ENCODE results near the gene RETREG3. TPM values are rescaled to one million over a fixed set of nuclear protein-coding genes. Genes with fewer than 3 reads are reported as not detected.
A peak's percentile ranks its signal among the peaks of the same experiment; 100 is the strongest.

The RETREG3 gene
- total and polyA plus RNA-seq, 8 donors, result 28.8 to 78.0 (median 41.4) TPM

DNA sequence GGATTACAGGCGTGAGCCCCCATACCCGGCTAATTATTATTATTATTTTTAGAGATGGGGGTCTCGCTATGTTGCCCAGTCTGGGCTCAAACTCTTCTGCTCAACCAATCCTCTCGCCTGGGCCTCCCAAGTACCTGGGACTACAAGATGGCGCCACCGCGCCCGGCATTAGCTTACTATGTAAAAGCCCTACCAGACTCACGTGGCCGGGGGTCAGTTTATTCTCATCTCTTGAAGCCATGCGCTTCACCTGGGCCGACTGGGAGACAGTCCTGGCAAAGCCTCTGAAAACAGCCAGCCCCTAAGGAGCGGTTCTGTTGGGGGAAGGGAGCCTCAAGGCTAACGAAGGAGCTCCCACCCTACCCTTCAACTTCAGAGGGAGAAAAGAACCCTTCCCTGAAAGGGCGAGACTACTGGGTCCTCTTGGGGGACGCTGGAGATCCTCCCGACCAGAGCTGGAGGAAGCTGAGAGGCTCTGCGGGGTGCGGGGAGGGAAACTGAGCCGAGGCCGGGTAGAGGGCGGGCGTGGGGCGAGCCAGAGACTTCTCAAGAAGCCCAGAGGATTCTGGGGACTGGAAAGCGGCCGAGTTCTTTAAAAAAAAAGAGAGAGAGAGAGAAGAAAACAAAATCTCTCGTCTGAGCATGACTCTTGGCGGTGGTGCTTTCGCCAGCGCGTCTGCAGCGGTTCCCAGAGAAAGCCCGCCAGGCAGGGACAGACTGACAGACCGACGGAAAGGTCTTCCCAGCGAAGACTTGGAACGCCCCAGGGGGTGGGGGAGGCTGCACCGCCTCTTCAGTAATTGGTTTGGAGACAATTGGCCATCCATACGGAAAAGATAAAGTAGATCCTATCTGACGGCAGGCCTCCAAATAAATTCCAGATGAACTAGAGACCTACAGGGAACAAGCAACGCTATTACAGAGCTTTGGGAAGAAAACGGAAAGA is 44.3 kb upstream of the RETREG3 start:
- Histone ChIP-seq H3K27ac (peak overlapping the region in 3 of 4 donors; percentile 39 to 77 (median 76)), H3K4me1 (peaks cover 0 to 8% (median 5%) of the 10 kb centered on the region in 3 donors), H3K4me3 (peak overlapping the region in 2 of 4 donors; percentile 22 to 38), H3K27me3 (no peaks in the 10 kb centered on the region), H3K36me3 (no peaks in the 10 kb centered on the region), H3K9me3 (no peaks in the 10 kb centered on the region)
- ATAC-seq, result peak; percentile 63 to 85 (median 79)
- WGBS, 2 donors, result 29 to 31% methylated on average over 41 of the region's 42 CpGs
- peak; percentile 52 to 79 (median 70) for DNase-seq
- intact Hi-C loops (cut with DNase I), result no loop called here
- FAIRE-seq, result no peak
- TF ChIP-seq, protein P1, sequence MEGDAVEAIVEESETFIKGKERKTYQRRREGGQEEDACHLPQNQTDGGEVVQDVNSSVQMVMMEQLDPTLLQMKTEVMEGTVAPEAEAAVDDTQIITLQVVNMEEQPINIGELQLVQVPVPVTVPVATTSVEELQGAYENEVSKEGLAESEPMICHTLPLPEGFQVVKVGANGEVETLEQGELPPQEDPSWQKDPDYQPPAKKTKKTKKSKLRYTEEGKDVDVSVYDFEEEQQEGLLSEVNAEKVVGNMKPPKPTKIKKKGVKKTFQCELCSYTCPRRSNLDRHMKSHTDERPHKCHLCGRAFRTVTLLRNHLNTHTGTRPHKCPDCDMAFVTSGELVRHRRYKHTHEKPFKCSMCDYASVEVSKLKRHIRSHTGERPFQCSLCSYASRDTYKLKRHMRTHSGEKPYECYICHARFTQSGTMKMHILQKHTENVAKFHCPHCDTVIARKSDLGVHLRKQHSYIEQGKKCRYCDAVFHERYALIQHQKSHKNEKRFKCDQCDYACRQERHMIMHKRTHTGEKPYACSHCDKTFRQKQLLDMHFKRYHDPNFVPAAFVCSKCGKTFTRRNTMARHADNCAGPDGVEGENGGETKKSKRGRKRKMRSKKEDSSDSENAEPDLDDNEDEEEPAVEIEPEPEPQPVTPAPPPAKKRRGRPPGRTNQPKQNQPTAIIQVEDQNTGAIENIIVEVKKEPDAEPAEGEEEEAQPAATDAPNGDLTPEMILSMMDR (IDR thresholded peaks at IDR 0.05), result no peak

DNA sequence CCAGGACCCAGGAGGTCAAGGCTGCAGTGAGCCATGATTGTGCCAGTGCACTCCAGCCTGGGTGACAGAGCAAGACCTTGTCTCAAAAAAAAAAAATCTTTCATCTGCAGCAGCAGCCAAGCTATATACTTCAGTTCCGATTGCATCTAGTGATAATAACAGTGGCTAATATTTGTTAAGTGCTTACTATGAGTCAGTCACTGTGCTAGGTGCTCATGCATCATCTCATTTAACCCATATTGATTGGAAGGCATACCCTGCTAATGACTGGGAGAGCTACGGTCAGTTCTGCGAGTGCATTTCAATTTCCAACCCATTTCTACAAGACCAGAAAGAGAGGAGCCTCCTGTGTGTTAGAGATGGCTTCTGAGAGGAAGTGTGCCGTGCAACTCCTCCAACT is 42.2 kb upstream of the RETREG3 start:
- TF ChIP-seq, protein P1 (IDR thresholded peaks at IDR 0.05), result no peak
- DNase-seq (no peak), ATAC-seq (no peak), FAIRE-seq (no peak)
- no peaks in the 10 kb centered on the region for H3K9me3 ChIP-seq
- intact Hi-C loops (cut with DNase I), result no loop called here
- 73% methylated on average over 4 of the region's 4 CpGs for WGBS, 2 donors
- no peaks in the 10 kb centered on the region for H3K36me3 ChIP-seq
- no peak overlapping the region for H3K27ac ChIP-seq
- no peaks in the 10 kb centered on the region for H3K27me3 ChIP-seq
- H3K4me1 ChIP-seq, result peaks cover 0 to 8% (median 5%) of the 10 kb centered on the region in 3 donors
- H3K4me3 ChIP-seq, result no peak overlapping the region

DNA sequence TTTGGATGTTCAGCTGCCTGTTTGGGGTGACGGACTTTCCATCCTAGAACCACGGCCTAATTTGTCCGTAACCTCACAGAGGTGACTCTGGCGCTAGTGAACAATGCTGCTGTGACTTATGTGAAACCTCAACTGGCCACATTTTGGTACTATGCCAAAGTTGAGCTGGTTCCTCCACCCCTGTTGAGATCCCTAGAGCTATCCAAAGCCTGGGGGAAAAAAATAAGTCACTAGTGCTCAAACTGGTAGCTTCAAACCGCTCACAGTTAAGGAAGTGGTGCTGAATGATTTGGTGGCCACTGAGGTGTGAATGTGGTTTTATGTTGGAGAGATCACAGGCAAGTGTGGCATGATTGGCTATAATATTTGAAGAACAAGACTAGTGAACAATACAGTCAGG is 38.6 kb upstream of the RETREG3 start:
- H3K4me3 ChIP-seq, result no peak overlapping the region
- H3K27me3 ChIP-seq, result no peaks in the 10 kb centered on the region
- no peaks in the 10 kb centered on the region for H3K9me3 ChIP-seq
- WGBS, 2 donors, result 87 to 94% methylated on average over 5 of the region's 5 CpGs
- TF ChIP-seq, protein P1 (IDR thresholded peaks at IDR 0.05), result no peak
- H3K27ac ChIP-seq, result no peak overlapping the region
- intact Hi-C loops (cut with DNase I), result no loop called here
- H3K36me3 ChIP-seq, result no peaks in the 10 kb centered on the region
- no peak for DNase-seq
- peaks cover 0 to 5% (median 0%) of the 10 kb centered on the region in 3 donors for H3K4me1 ChIP-seq
- ATAC-seq, result no peak
- no peak for FAIRE-seq

DNA sequence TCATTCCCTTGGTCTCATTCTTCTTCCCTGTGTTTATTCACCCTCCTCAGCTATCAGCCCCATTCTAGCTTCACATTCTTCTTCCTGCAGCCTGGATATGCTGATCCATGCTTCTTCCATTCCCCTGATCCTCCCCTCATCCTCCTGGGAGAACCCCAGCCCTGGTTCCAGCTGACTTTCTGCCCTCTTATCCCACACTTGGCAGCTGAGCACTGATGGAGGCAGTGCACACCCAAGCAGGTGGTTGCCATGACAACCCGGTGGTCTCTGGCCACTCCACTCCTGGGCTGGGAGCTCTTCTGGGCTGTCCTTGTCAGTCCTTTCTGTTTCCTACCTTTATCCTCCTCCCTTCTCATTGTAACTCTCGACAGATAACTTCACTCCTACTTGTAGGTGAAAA is 33.2 kb upstream of the RETREG3 start:
- H3K9me3 ChIP-seq, result no peaks in the 10 kb centered on the region
- intact Hi-C loops (cut with DNase I), result no loop called here
- no peaks in the 10 kb centered on the region for H3K27me3 ChIP-seq
- no peaks in the 10 kb centered on the region for H3K36me3 ChIP-seq
- DNase-seq (no peak), ATAC-seq (no peak), FAIRE-seq (no peak)
- TF ChIP-seq, protein P1 (IDR thresholded peaks at IDR 0.05), result no peak
- WGBS, 2 donors, result 28 to 33% methylated on average over 2 of the region's 2 CpGs
- no peak overlapping the region for H3K27ac ChIP-seq
- H3K4me1 ChIP-seq, result no peaks in the 10 kb centered on the region
- no peak overlapping the region for H3K4me3 ChIP-seq

DNA sequence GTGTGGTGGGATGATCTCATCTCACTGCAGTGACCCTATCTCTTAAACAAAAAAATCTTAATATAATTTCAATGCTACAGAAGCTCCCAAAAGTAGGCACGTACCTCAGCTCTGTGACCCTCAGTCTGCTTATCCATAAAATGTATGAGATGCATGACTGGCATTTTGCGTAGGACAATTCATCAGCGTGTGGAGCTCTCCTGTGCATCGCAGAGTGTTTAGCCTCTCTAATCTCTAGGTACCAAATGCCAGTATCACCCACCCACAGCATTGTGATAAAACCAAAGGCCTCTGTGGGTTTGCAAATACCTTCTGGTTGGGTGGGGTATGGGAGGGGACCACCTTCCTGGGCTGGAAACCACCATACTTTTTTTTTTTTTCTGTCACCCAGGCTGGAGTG is 30.9 kb upstream of the RETREG3 start:
- Histone ChIP-seq H3K27me3 (no peaks in the 10 kb centered on the region), H3K36me3 (no peaks in the 10 kb centered on the region), H3K4me3 (no peak overlapping the region), H3K9me3 (no peaks in the 10 kb centered on the region), H3K27ac (no peak overlapping the region), H3K4me1 (no peaks in the 10 kb centered on the region)
- TF ChIP-seq, protein P1 (IDR thresholded peaks at IDR 0.05), result no peak
- DNase-seq (no peak), ATAC-seq (no peak), FAIRE-seq (no peak)
- 89 to 92% methylated on average over 4 of the region's 4 CpGs for WGBS, 2 donors
- intact Hi-C loops (cut with DNase I), result no loop called here
